Ovary (tissue), 9 donors: ENCODE measurements around the gene P2RY13. TPM values are rescaled to one million over a fixed set of nuclear protein-coding genes. Genes with fewer than 3 reads are reported as not detected.

Experiments
- DNase-seq, 5 donors: peaks; one replicate each; pipeline ENCODE4 v3.0.0-alpha.2; 2019 to 2020
- H3K27ac ChIP-seq, 2 donors: fragments of 200-600 bp; one replicate each; pipeline versions ENCODE4 v1.5.1 to v1.8.0; 2019 to 2022
- H3K27me3 ChIP-seq: fragments of 200-600 bp; one replicate; pipeline ENCODE4 v1.8.0; 2022
- H3K36me3 ChIP-seq: fragments of 200-600 bp; sonication (generic); one replicate; pipeline ENCODE4 v1.5.1; 2019
- H3K4me1 ChIP-seq: one replicate; pipeline ENCODE4 v1.8.1; 2013; ENCODE audit warnings: mild to moderate bottlenecking, moderate library complexity; ENCODE audit not compliant: insufficient read depth
- H3K4me3 ChIP-seq: fragments of 200-600 bp; sonication (generic); one replicate; pipeline ENCODE4 v1.5.1; 2017
- H3K9me3 ChIP-seq, 2 donors: fragments of 200-600 bp in 1 of 2; sonication (generic) in 1 of 2; one replicate each; pipeline versions ENCODE4 v1.5.1 to v1.8.1; 2013 to 2019; ENCODE audit warnings: mild to moderate bottlenecking in 1 of 2, moderate library complexity in 1 of 2
- CTCF ChIP-seq, 3 donors: fragments of 450-650 bp in 2 of 3; fragments of 200-600 bp in 1 of 3; IDR thresholded peaks; one replicate each; pipeline versions ENCODE4 v1.5.1 to v1.8.0; 2016 to 2022; ENCODE audit warnings: antibody characterized with exemption in 3 of 3, mild to moderate bottlenecking in 1 of 3
- EP300 ChIP-seq: sonication (generic); formaldehyde crosslinking; IDR thresholded peaks from one replicate; pipeline ENCODE4 v1.6.1; 2017; ENCODE audit warnings: antibody characterized with exemption
- POLR2A ChIP-seq: fragments of 450-650 bp; IDR thresholded peaks from one replicate; pipeline ENCODE4 v1.6.1; 2017; ENCODE audit warnings: antibody characterized with exemption, mild to moderate bottlenecking, moderate library complexity
- WGBS, 3 donors: extraction: QIAGEN DNeasy Blood & Tissue Kit in 1 of 3; methylation state at CpG; one replicate each; pipeline versions ENCODE4 v1.1.5 to v1.1.7; 2013 to 2017; 5-methylcytosine and 5-hydroxymethylcytosine counted together
- intact Hi-C, 4 donors: fragments of 100-400 bp; cut with DNase I; formaldehyde crosslinking; loops; one replicate each; pipeline versions ENCODE4 v1.11.0 to v1.15.1; 2022 to 2023
- polyA plus RNA-seq, 2 donors: library from polyadenylated mRNA; stranded (reverse); fragments of 200-250 nt in 1 of 2; fragments of 350-450 nt in 1 of 2; fragmentation: Illumina TruSeq in 1 of 2; extraction: RNeasy Lipid Tissue Mini Kit (QIAGEN cat#74804) in 1 of 2; gene quantifications; one replicate each; pipeline ENCODE4 v1.2.3, GENCODE V29; 2013 to 2014
- total RNA-seq, 7 donors: library from RNA; depleted of rRNA in 2 of 7; stranded (reverse); fragments of >200 nt in 2 of 7; fragmentation: NEBNext Ultra II Directional in 3 of 7; extraction: Animal tissue kit (Norgen Biotek cat#: 25700) in 3 of 7; gene quantifications; one replicate each; pipeline versions ENCODE4 v1.1.0 to v1.2.4, GENCODE V29; 2016 to 2023
- donor health status: DM: no; HTN: no; CAD: no; lungs with moderate emphysema.
- donor health status: DM: no; HTN: no; CAD: no.
- donor health status: Bipolar disorder and iron deficiency.
- donor health status: DM: yes; HTN: yes; CAD: no.
- donor health status: DM: no; HTN: no; CAD: no.
- donor health status: DM: yes; HTN: yes; CAD: no.

P2RY13 gene
- total and polyA plus RNA-seq, 9 donors = 0.27 to 5.8 (median 0.56) TPM

DNA sequence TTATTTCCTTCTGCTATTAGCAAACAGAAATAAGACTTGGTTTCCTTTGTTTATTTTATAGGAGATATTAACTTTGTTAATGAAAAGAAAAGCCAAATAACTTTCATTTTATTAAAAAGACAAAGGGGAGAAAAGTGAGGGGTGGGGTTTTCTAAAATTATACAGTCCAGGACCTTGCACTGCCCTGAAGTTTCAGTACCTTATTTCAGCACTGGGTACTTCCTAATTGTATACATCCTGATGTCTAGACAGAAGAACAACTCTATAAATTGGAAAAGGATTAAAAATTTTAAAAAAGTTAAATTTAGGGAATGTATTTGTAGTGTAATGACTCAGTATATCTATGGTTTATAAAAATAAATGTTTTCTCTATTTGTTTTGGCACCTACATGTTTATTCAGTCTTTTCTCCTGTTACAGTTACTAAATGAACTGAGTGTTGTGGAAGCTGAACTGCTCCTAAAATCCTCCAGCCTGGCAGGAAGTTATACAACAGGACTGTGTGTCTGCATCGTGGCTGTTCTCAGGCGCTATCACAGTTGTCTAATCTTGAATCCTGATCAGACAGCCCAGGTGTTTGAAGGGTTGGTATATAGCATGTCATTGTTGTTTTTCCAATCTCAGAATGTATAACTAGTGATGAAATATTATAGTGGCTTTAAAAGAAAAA is 27.6 kb upstream of the P2RY13 start:
- no peaks in the 10 kb centered on the region for H3K36me3 ChIP-seq
- H3K27me3 ChIP-seq = peaks cover 2% of the 10 kb centered on the region
- H3K4me1 ChIP-seq = no peaks in the 10 kb centered on the region
- 64 to 67% (median 65%) methylated on average over 2 of the region's 2 CpGs for WGBS, 3 donors
- no peaks in the 10 kb centered on the region for H3K9me3 ChIP-seq
- no peak overlapping the region for H3K27ac ChIP-seq
- H3K4me3 ChIP-seq = no peak overlapping the region
- intact Hi-C loops = no loop called here
- no peak for DNase-seq
- TF ChIP-seq CTCF (IDR thresholded peaks at IDR 0.05) = no peak
- TF ChIP-seq EP300 = no peak
- TF ChIP-seq POLR2A = no peak

- no peak for DNase-seq
- no peak for TF ChIP-seq EP300
- no peak for TF ChIP-seq POLR2A
- no peak for TF ChIP-seq CTCF (IDR thresholded peaks at IDR 0.05)
- intact Hi-C loops = no loop called here
- Histone ChIP-seq H3K4me1 (no peaks in the 10 kb centered on the region), H3K27ac (no peak overlapping the region), H3K27me3 (peaks cover under 1% of the 10 kb centered on the region), H3K4me3 (no peak overlapping the region), H3K9me3 (no peaks in the 10 kb centered on the region), H3K36me3 (no peaks in the 10 kb centered on the region)
- 93 to 94% (median 94%) methylated on average over 4 of the region's 4 CpGs for WGBS, 3 donors
These were observed 22.3 kb upstream of the P2RY13 start for GRCh38 chr3:151351648-151352047.

DNA sequence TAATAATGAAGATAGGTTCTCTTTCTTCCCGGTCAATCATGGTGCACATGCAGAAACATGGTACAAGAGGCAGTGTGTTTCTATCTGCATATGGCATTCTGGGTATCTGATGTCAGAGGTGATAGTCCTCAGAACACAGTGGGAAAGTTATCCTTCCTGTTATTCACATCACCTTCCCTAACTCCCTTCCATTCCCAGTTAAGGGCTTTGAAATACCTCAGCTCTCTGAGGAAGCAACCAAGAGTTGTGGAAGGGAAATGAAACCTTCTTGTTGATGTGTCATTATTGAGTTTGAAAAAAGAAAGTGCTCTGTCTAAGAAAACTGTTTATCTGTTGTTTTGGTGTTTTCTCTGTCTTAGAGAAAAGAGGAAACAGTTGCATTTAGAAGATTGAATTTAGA is 21.9 kb upstream of the P2RY13 start:
- DNase-seq = no peak
- Histone ChIP-seq H3K9me3 (no peaks in the 10 kb centered on the region), H3K4me3 (no peak overlapping the region), H3K4me1 (no peaks in the 10 kb centered on the region), H3K27ac (no peak overlapping the region), H3K36me3 (no peaks in the 10 kb centered on the region), H3K27me3 (no peaks in the 10 kb centered on the region)
- 92 to 97% (median 97%) methylated on average over 1 of the region's 1 CpG for WGBS, 3 donors
- no peak for TF ChIP-seq POLR2A
- no peak for TF ChIP-seq EP300
- no peak for TF ChIP-seq CTCF (IDR thresholded peaks at IDR 0.05)
- intact Hi-C loops = no loop called here

GRCh38 chr3:151350656-151351055 is 21.3 kb upstream of the P2RY13 start:
- Histone ChIP-seq H3K36me3 (no peaks in the 10 kb centered on the region), H3K9me3 (no peaks in the 10 kb centered on the region), H3K4me1 (no peaks in the 10 kb centered on the region), H3K27ac (no peak overlapping the region), H3K27me3 (no peaks in the 10 kb centered on the region), H3K4me3 (no peak overlapping the region)
- intact Hi-C loops = no loop called here
- WGBS, 3 donors = 56 to 70% (median 68%) methylated on average over 1 of the region's 1 CpG
- TF ChIP-seq POLR2A = no peak
- TF ChIP-seq CTCF (IDR thresholded peaks at IDR 0.05) = no peak
- no peak for TF ChIP-seq EP300
- DNase-seq = no peak
